ENCODE measurements around the gene MYO6. TPM values are rescaled to one million over a fixed set of nuclear protein-coding genes. Genes with fewer than 3 reads are reported as not detected.

MYO6 gene
- total RNA-seq, 2 experiments from 2014 or later: 0.85 to 1.1 TPM

GRCh38 chr6:75800708-75801505 lies 51.9 kb downstream of the MYO6 start:
- CTCF ChIA-PET: no interaction called here
- peaks cover 13% of the 10 kb centered on the region for H3K27me3 Mint-ChIP-seq

GRCh38 chr6:75802366-75802765 lies 53.3 kb downstream of the MYO6 start:
- POLR2A ChIA-PET: no interaction called here
- Histone ChIP-seq H3K4me3 (ENCODE audit: low read length) (no peak overlapping the region), H3K27me3 (ENCODE audit: control insufficient read depth in 1 of 2, insufficient read depth in 2 of 2, low read length in 2 of 2) (no peaks in the 10 kb centered on the region), H3K9me3 (ENCODE audit: control insufficient read depth in 1 of 2, insufficient read depth in 1 of 2, low read length in 2 of 2) (no peaks in the 10 kb centered on the region), H3K27ac (ENCODE audit: low read depth in 1 of 2, low read length in 2 of 2) (no peak overlapping the region), H3K36me3 (ENCODE audit: insufficient read depth, low read length) (no peaks in the 10 kb centered on the region), H3K4me1 (ENCODE audit: insufficient read depth, low read length) (no peaks in the 10 kb centered on the region)
- DNase-seq (no peak), ATAC-seq (ENCODE audit: poor library complexity) (no peak)
- H3K4me3 Mint-ChIP-seq: no peak overlapping the region
- peaks cover 13% of the 10 kb centered on the region for H3K27me3 Mint-ChIP-seq
- intact Hi-C loops (cut with DNase I, micrococcal nuclease): no loop called here
- H3K9me3 Mint-ChIP-seq: no peaks in the 10 kb centered on the region
- no peak overlapping the region for H3K27ac Mint-ChIP-seq
- CTCF ChIA-PET: no interaction called here
- no peaks in the 10 kb centered on the region for H3K36me3 Mint-ChIP-seq (ENCODE audit: low read depth)
- TF ChIP-seq CTCF (IDR thresholded peaks at IDR 0.05): no peak
- H3K4me1 Mint-ChIP-seq (ENCODE audit: low read depth): no peaks in the 10 kb centered on the region

More at GRCh38 chr6:75800708-75801505, 51.9 kb downstream of the MYO6 start:
- POLR2A ChIA-PET: no interaction called here
- Histone ChIP-seq H3K36me3 (ENCODE audit: insufficient read depth, low read length) (no peaks in the 10 kb centered on the region), H3K9me3 (ENCODE audit: control insufficient read depth in 1 of 2, insufficient read depth in 1 of 2, low read length in 2 of 2) (no peaks in the 10 kb centered on the region), H3K4me1 (ENCODE audit: insufficient read depth, low read length) (no peaks in the 10 kb centered on the region), H3K27ac (ENCODE audit: low read depth in 1 of 2, low read length in 2 of 2) (no peak overlapping the region), H3K27me3 (ENCODE audit: control insufficient read depth in 1 of 2, insufficient read depth in 2 of 2, low read length in 2 of 2) (no peaks in the 10 kb centered on the region), H3K4me3 (ENCODE audit: low read length) (no peak overlapping the region)
- no peak overlapping the region for H3K4me3 Mint-ChIP-seq
- TF ChIP-seq CTCF (IDR thresholded peaks at IDR 0.05): no peak
- no peaks in the 10 kb centered on the region for H3K36me3 Mint-ChIP-seq (ENCODE audit: low read depth)
- intact Hi-C loops (cut with DNase I, micrococcal nuclease): no loop called here
- ATAC-seq (ENCODE audit: poor library complexity) (no peak), DNase-seq (no peak)
- H3K9me3 Mint-ChIP-seq: no peaks in the 10 kb centered on the region
- H3K4me1 Mint-ChIP-seq (ENCODE audit: low read depth): no peaks in the 10 kb centered on the region
- no peak overlapping the region for H3K27ac Mint-ChIP-seq

DNA sequence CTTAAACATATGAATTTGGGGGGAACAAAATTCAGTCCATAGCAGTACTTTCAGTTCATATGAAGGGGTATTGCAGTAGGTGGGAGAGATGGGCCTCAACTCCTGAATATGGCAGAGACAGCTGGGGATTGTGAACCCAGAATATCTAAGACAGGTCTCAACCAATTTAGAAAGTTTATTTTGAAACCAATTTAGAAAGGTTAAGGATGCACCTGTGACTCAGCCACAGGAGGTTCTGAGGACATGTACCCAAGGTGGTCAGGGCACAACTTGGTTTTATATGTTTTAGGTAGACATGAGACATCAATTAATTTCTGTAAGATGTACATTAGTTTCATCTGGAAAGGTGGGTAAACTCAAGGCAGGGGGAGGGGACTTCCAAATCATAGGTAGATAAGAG lies 59.5 kb downstream of the MYO6 start:
- Histone ChIP-seq H3K36me3 (ENCODE audit: insufficient read depth, low read length) (no peaks in the 10 kb centered on the region), H3K9me3 (ENCODE audit: control insufficient read depth in 1 of 2, insufficient read depth in 1 of 2, low read length in 2 of 2) (no peaks in the 10 kb centered on the region), H3K4me3 (ENCODE audit: low read length) (no peak overlapping the region), H3K27ac (ENCODE audit: low read depth in 1 of 2, low read length in 2 of 2) (no peak overlapping the region), H3K4me1 (ENCODE audit: insufficient read depth, low read length) (no peaks in the 10 kb centered on the region), H3K27me3 (ENCODE audit: control insufficient read depth in 1 of 2, insufficient read depth in 2 of 2, low read length in 2 of 2) (no peaks in the 10 kb centered on the region)
- ChIA-PET CTCF (no interaction called here), POLR2A (no interaction called here)
- H3K27ac Mint-ChIP-seq: no peak overlapping the region
- DNase-seq: no peak
- TF ChIP-seq CTCF (IDR thresholded peaks at IDR 0.05): no peak
- no peaks in the 10 kb centered on the region for H3K36me3 Mint-ChIP-seq (ENCODE audit: low read depth)
- no peaks in the 10 kb centered on the region for H3K4me1 Mint-ChIP-seq (ENCODE audit: low read depth)
- peaks cover 3% of the 10 kb centered on the region for H3K9me3 Mint-ChIP-seq
- ATAC-seq (ENCODE audit: poor library complexity): no peak
- no peak overlapping the region for H3K4me3 Mint-ChIP-seq
- intact Hi-C loops (cut with DNase I, micrococcal nuclease): no loop called here
- H3K27me3 Mint-ChIP-seq: peaks cover 4% of the 10 kb centered on the region

Measured in CD4-positive, alpha-beta T cell (primary cell).